ENCODE measurements around the gene AGK.
"Not testable (repeated sequence)": the region's sequence is repeated elsewhere in the genome, so short reads cannot be mapped to it uniquely, and the experiment has no call there.

AGK gene

GRCh38 chr7:141557360-141557759, 6.2 kb downstream of the AGK start:
- no peak for DNase-seq (ENCODE audit: low read depth in 2 of 2)

- not testable (repeated sequence) for DNase-seq (ENCODE audit: low read depth in 2 of 2)
Observed at GRCh38 chr7:141557831-141558531, 6.8 kb downstream of the AGK start.

- DNase-seq (ENCODE audit: low read depth in 2 of 2) = no peak
Observed at GRCh38 chr7:141558544-141559183, 7.5 kb downstream of the AGK start.

- no peak for DNase-seq (ENCODE audit: low read depth in 2 of 2)
Observed at GRCh38 chr7:141559961-141560360, 8.8 kb downstream of the AGK start.

DNA sequence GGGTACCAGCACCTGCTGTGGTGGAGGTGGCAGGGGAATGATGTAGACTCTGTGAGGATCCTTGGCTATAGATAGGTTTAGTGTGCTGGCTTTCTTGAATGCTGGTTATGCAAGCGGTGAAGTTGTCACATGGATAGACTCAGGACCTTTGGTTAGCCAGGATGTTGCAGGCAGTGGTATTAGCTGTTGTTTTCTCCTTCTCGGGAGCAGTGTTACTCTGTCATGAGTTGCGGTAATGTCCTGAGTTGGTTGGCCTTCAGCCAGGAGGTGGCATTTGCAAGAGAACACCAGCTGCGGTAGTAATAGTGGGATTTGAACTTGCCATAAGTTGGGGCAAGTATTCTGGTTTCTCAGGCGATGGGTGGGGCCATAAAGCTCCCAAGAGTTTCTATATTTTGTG, 10.8 kb downstream of the AGK start:
- DNase-seq (ENCODE audit: low read depth in 2 of 2) = no peak

DNA sequence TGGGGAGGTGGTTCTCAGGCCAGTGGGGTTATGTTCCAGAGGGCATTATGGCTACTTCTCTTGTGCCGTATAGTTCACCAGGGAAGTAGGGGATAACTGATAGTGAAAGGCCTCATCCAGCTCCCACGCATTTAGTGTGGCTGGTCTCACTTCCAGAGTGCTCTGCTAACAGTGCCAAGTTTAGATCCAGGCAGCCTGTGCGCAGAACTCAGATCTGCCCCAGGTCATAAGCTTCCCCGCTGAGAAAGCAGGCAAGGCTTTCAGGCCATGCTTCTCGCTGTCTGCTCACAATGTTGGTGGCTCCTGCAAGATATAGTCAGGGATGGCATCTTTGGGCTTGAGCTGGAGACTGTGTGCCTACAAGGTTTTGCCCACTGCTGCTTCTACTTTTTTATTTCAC, 11.3 kb downstream of the AGK start:
- no peak for DNase-seq (ENCODE audit: low read depth in 2 of 2)

DNA sequence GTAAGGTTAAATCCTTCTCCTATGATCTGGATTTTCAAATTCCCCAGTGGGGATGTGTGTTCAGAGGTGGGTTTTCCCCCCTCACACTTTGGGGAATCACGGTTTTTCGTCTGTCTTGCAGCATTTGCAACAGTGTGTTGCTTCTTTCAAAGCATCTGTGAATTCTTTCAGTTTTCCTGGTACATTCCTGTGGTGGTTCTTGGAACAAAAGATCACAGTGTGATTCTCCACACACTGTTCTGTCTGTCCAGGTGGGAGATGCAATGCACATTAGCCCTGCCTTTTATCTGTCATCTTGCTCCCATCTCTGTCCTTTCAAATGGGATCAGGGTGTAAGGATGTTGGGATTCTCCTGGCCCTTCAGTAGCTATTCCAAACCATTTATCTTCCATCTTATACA, 11.8 kb downstream of the AGK start:
- no peak for DNase-seq (ENCODE audit: low read depth in 2 of 2)

DNA sequence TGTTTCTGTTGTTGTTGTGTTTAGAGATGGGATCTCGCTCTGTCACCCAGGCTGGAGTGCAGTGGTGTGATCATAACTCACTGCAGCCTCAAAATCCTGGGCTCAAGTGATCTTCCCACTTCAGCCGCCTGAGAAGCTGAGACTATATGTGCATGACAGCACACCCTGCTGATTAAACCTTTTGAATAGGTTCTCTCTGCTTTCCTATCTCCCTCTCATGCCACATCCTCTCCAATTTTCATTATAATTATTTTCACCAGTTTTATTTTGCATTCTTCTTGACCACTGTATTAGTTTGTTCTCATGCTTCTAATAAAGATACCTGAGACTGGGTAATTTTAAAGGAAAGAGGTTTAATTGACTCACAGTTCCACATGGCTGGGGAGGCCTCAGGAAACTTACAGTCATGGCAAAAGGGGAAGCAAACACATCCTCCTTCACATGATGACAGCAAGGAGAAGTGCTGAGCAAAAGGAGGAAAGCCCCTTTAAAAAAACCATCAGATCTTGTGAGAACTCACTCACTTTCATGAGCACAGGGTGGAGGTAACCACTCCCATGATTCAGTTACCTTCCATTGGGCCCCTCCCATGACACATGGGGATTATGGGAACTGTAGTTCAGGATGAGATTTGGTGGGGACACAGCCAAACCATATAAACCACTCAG, 12.9 kb downstream of the AGK start:
- DNase-seq (ENCODE audit: low read depth in 2 of 2) = no peak

DNA sequence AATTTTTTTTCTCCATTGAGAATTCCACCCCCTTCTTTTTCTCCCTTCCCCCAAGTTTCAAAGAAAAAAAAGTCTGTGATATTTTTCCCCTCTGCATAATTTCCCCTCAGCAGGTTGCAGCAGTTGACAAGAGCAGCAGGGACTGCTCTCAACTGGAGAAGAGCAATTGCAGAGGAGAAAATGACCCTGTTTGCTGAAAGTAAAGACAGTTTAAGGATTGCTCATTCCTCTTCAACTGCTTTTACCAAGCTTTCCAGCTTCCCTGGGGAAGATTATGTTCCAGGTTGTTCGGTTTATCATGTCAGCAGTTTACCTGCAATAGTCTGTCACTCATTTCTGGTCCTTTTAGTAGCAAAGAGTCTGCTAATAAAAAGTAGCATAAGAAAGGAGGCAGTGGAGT, 16.2 kb downstream of the AGK start:
- no peak for DNase-seq (ENCODE audit: low read depth in 2 of 2)

- DNase-seq (ENCODE audit: low read depth in 2 of 2) = no peak
Observed at GRCh38 chr7:141568227-141568626, 17.0 kb downstream of the AGK start.

DNA sequence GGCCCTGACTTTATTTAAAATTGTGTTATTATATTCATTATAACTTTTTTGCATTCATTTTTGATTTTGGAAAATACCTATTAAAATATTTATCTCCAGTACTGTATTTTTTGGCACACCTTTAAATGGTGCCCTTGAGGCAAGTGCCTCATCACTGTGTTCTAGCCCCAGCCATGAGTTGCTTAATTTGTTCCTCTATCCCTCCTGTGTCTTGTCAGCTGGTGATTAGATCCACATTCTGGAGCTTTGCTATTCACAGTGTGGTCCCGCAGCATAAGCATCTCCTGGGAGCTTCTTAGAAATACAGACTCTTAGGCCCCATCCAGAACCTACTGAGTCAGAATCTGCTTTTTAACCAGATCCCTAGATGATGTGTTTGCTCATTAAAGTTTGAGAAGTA, 19.8 kb downstream of the AGK start:
- no peak for DNase-seq (ENCODE audit: low read depth in 2 of 2)

- no peak for DNase-seq (ENCODE audit: low read depth in 2 of 2)
Observed at GRCh38 chr7:141572175-141572574, 21.0 kb downstream of the AGK start.

DNA sequence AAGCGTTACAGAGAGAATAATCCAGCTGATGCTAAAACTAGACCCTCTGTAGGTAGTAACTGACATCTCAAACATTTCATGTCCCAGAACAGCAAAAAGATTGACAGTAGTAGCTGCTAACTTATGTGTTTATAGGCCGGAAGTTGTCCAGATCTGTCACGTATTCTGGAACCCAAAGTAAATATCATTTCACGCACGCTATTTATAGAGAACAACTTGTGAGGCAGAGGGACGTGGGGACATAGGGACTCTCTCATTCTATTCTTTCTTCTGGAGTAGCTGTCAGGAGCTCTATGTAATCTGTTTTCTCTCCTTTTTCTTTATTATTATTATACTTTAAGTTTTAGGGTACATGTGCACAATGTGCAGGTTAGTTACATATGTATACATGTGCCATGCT, 22.3 kb downstream of the AGK start:
- DNase-seq (ENCODE audit: low read depth in 2 of 2) = no peak

GRCh38 chr7:141575164-141575563, 24.0 kb downstream of the AGK start:
- DNase-seq (ENCODE audit: low read depth in 2 of 2) = no peak

GRCh38 chr7:141575654-141576448, 24.6 kb downstream of the AGK start:
- DNase-seq (ENCODE audit: low read depth in 2 of 2) = no peak

GRCh38 chr7:141577043-141577839, 26.0 kb downstream of the AGK start:
- DNase-seq (ENCODE audit: low read depth in 2 of 2) = no peak

- DNase-seq (ENCODE audit: low read depth in 2 of 2) = not testable (repeated sequence)
Observed at GRCh38 chr7:141579953-141580352, 28.7 kb downstream of the AGK start.

DNA sequence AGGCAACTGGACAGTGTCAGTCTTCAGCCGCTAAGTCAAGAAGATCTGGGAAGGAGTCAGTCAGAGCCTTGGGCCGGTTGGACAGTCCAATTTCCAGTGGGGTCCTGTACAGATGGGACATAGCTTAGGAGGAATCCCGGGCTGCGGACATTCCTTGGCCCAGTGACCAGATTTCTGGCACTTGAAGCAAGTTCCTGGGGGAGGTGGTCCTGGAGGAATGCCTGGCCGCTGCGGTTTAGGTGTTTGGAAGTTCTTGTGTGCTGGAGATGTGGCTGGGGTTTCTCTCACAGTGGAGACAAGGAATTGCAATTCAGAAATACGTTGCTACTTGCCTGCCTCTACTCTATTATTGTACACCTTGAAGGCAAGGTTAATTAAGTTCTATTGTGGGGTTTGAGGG, 30.9 kb downstream of the AGK start:
- not testable (repeated sequence) for DNase-seq (ENCODE audit: low read depth in 2 of 2)

GRCh38 chr7:141584935-141585334, 33.7 kb downstream of the AGK start:
- DNase-seq (ENCODE audit: low read depth in 2 of 2) = no peak

GRCh38 chr7:141585592-141586510, 34.6 kb downstream of the AGK start:
- no peak for DNase-seq (ENCODE audit: low read depth in 2 of 2)
